Measurements from ENCODE around the gene ILF2.

The ILF2 gene

GRCh38 chr1:153626477-153626903 lies 44.3 kb downstream of the ILF2 start:
- no peak for DNase-seq

- DNase-seq = no peak
Measured at GRCh38 chr1:153624965-153625611, 45.7 kb downstream of the ILF2 start.

GRCh38 chr1:153623101-153623500 lies 47.7 kb downstream of the ILF2 start:
- DNase-seq = no peak

- DNase-seq = no peak
Measured at GRCh38 chr1:153619171-153619570, 51.6 kb downstream of the ILF2 start.

GRCh38 chr1:153617663-153618062 lies 53.1 kb downstream of the ILF2 start:
- no peak for DNase-seq

GRCh38 chr1:153616917-153617311 lies 53.9 kb downstream of the ILF2 start:
- no peak for DNase-seq

- DNase-seq = no peak
Measured at GRCh38 chr1:153616144-153616916, 54.5 kb downstream of the ILF2 start, which contains the start of gene S100A14. Gene S100A14 (minus strand): TSS chr1:153616325. CDS start chr1:153615858, 467 bp downstream.

- DNase-seq = no peak
Measured at GRCh38 chr1:153615406-153615805, 55.4 kb downstream of the ILF2 start.

GRCh38 chr1:153614906-153615305 lies 55.9 kb downstream of the ILF2 start:
- DNase-seq = no peak

- DNase-seq = no peak
Measured at GRCh38 chr1:153614189-153614900, 56.4 kb downstream of the ILF2 start.

- no peak for DNase-seq
Measured at GRCh38 chr1:153613406-153613805, 57.4 kb downstream of the ILF2 start.

GRCh38 chr1:153612755-153613331 lies 58.0 kb downstream of the ILF2 start, which contains the start of gene S100A16:
Gene S100A16 (minus strand): TSS chr1:153613137. CDS start chr1:153608151, 4,986 bp downstream.
- peak; percentile 36 for DNase-seq

GRCh38 chr1:153612111-153612754 lies 58.6 kb downstream of the ILF2 start:
- DNase-seq = no peak
